Measurements from ENCODE around the gene NANP. TPM values are rescaled to one million over a fixed set of nuclear protein-coding genes. Genes with fewer than 3 reads are reported as not detected.

Gene NANP
- 1 to 10 TPM; 3.1 to 3.3 TPM for total RNA-seq

GRCh38 chr20:25623736-25624499 is at the start of gene NANP:
Gene NANP, minus strand, starts transcription at chr20:25624014. Its CDS starts 66 bp downstream, at chr20:25623948.
- Histone ChIP-seq H3K9ac (ENCODE audit: low read depth in 2 of 2, low read length in 2 of 2) (peak within 1 kb of the TSS; percentile 79 to 87), H3K36me3 (no peaks in the 10 kb centered on the region), H3K27ac (peak within 1 kb of the TSS; percentile 90), H3K4me1 (no peaks in the 10 kb centered on the region), H3K4me3 (peak within 1 kb of the TSS; percentile 77), H3K9me3 (no peaks in the 10 kb centered on the region), H3K27me3 (no peaks in the 10 kb centered on the region)
- no peak for TF ChIP-seq CTCF (IDR thresholded peaks at IDR 0.05)
- DNase-seq, result peak; percentile 94
- intact Hi-C loops (cut with DNase I), result loop anchor here (5.0 kb wide), 2 partner anchors 68 to 87 kb away; no protein-coding TSS in a partner anchor

GRCh38 chr20:25672659-25673235 is 48.9 kb upstream of the NANP start:
- Histone ChIP-seq H3K27me3 (no peaks in the 10 kb centered on the region), H3K9me3 (no peaks in the 10 kb centered on the region), H3K36me3 (peaks cover 4% of the 10 kb centered on the region), H3K9ac (ENCODE audit: low read depth in 2 of 2, low read length in 2 of 2) (no peak overlapping the region), H3K27ac (no peak overlapping the region), H3K4me3 (no peak overlapping the region), H3K4me1 (no peaks in the 10 kb centered on the region)
- no peak for TF ChIP-seq CTCF (IDR thresholded peaks at IDR 0.05)
- intact Hi-C loops (cut with DNase I), result no loop called here
- no peak for DNase-seq

GRCh38 chr20:25669826-25670422 is 46.1 kb upstream of the NANP start:
- intact Hi-C loops (cut with DNase I), result no loop called here
- Histone ChIP-seq H3K27me3 (no peaks in the 10 kb centered on the region), H3K4me1 (no peaks in the 10 kb centered on the region), H3K9ac (ENCODE audit: low read depth in 2 of 2, low read length in 2 of 2) (no peak overlapping the region), H3K27ac (no peak overlapping the region), H3K4me3 (no peak overlapping the region), H3K36me3 (no peaks in the 10 kb centered on the region), H3K9me3 (no peaks in the 10 kb centered on the region)
- no peak for DNase-seq
- no peak for TF ChIP-seq CTCF (IDR thresholded peaks at IDR 0.05)

GRCh38 chr20:25668446-25668845 is 44.6 kb upstream of the NANP start:
- no peak for TF ChIP-seq CTCF (IDR thresholded peaks at IDR 0.05)
- intact Hi-C loops (cut with DNase I), result no loop called here
- H3K27me3 ChIP-seq, result no peaks in the 10 kb centered on the region
- H3K9ac ChIP-seq (ENCODE audit: low read depth in 2 of 2, low read length in 2 of 2), result no peak overlapping the region
- no peaks in the 10 kb centered on the region for H3K4me1 ChIP-seq
- no peak overlapping the region for H3K4me3 ChIP-seq
- no peaks in the 10 kb centered on the region for H3K9me3 ChIP-seq
- no peak for DNase-seq
- H3K36me3 ChIP-seq, result no peaks in the 10 kb centered on the region
- H3K27ac ChIP-seq, result no peak overlapping the region

- intact Hi-C loops (cut with DNase I), result no loop called here
- Histone ChIP-seq H3K9ac (ENCODE audit: low read depth in 2 of 2, low read length in 2 of 2) (no peak overlapping the region), H3K36me3 (no peaks in the 10 kb centered on the region), H3K4me1 (no peaks in the 10 kb centered on the region), H3K9me3 (no peaks in the 10 kb centered on the region), H3K27ac (no peak overlapping the region), H3K27me3 (no peaks in the 10 kb centered on the region), H3K4me3 (no peak overlapping the region)
- TF ChIP-seq CTCF (IDR thresholded peaks at IDR 0.05), result no peak
- no peak for DNase-seq
Measured at GRCh38 chr20:25659999-25660398, 36.2 kb upstream of the NANP start.

Measured in colonic mucosa (tissue), 4 donors.